Measurements from ENCODE around the gene BAIAP2.
"Not testable (repeated sequence)": the region's sequence is repeated elsewhere in the genome, so short reads cannot be mapped to it uniquely, and the experiment has no call there.

The BAIAP2 gene

GRCh38 chr17:81144423-81144781, 109.5 kb downstream of the BAIAP2 start:
- no peak for DNase-seq

GRCh38 chr17:81146208-81146607, 111.3 kb downstream of the BAIAP2 start:
- DNase-seq = not testable (repeated sequence)

GRCh38 chr17:81147701-81148100, 112.8 kb downstream of the BAIAP2 start:
- DNase-seq = no peak

GRCh38 chr17:81148571-81148970, 113.6 kb downstream of the BAIAP2 start:
- no peak for DNase-seq

GRCh38 chr17:81148986-81149533, 114.1 kb downstream of the BAIAP2 start:
- no peak for DNase-seq

GRCh38 chr17:81150377-81151077, 115.6 kb downstream of the BAIAP2 start:
- no peak for DNase-seq

GRCh38 chr17:81151278-81151677, 116.3 kb downstream of the BAIAP2 start:
- no peak for DNase-seq

- DNase-seq = no peak
Observed at GRCh38 chr17:81152288-81152828, 117.4 kb downstream of the BAIAP2 start.

GRCh38 chr17:81153340-81153803, 118.4 kb downstream of the BAIAP2 start:
- no peak for DNase-seq

- DNase-seq = not testable (repeated sequence)
Observed at GRCh38 chr17:81154016-81154415, 119.1 kb downstream of the BAIAP2 start.

- no peak for DNase-seq
Observed at GRCh38 chr17:81154961-81155360, 120.0 kb downstream of the BAIAP2 start.

- DNase-seq = no peak
Observed at GRCh38 chr17:81156866-81157805, 122.2 kb downstream of the BAIAP2 start.

GRCh38 chr17:81157848-81158687, 123.1 kb downstream of the BAIAP2 start:
- DNase-seq = no peak

GRCh38 chr17:81158688-81159590, 124.0 kb downstream of the BAIAP2 start:
- DNase-seq = no peak

- DNase-seq = no peak
Observed at GRCh38 chr17:81159611-81160265, 124.8 kb downstream of the BAIAP2 start.

GRCh38 chr17:81160306-81160705, 125.4 kb downstream of the BAIAP2 start:
- DNase-seq = no peak

- no peak for DNase-seq
Observed at GRCh38 chr17:81160747-81161453, 125.9 kb downstream of the BAIAP2 start.

- DNase-seq = no peak
Observed at GRCh38 chr17:81161536-81161935, 126.6 kb downstream of the BAIAP2 start.

- no peak for DNase-seq
Observed at GRCh38 chr17:81161972-81162371, 127.0 kb downstream of the BAIAP2 start.

GRCh38 chr17:81162491-81162890, 127.5 kb downstream of the BAIAP2 start:
- DNase-seq = no peak

Measured in NCI-H1694 treated with DMSO at 0.1 percent for 48 hours (cell line).